ENCODE data around the gene RNF14.
A peak's percentile ranks its signal among the peaks of the same experiment; 100 is the strongest.

RNF14 gene

GRCh38 chr5:141963701-141964100 is 5.2 kb upstream of the RNF14 start:
- DNase-seq (ENCODE audit: low read depth): no peak
- no peak overlapping the region for H3K4me3 ChIP-seq (ENCODE audit: low read length)
- no peak for TF ChIP-seq CTCF (IDR thresholded peaks at IDR 0.05; ENCODE audit: insufficient read depth, low read depth, low read length, missing control alignments)

GRCh38 chr5:141965071-141965470 is 3.8 kb upstream of the RNF14 start:
- H3K4me3 ChIP-seq (ENCODE audit: low read length): no peak overlapping the region
- DNase-seq (ENCODE audit: low read depth): no peak
- TF ChIP-seq CTCF (IDR thresholded peaks at IDR 0.05; ENCODE audit: insufficient read depth, low read depth, low read length, missing control alignments): no peak

GRCh38 chr5:141966275-141966962 is 2.5 kb upstream of the RNF14 start:
- no peak for DNase-seq (ENCODE audit: low read depth)
- no peak for TF ChIP-seq CTCF (IDR thresholded peaks at IDR 0.05; ENCODE audit: insufficient read depth, low read depth, low read length, missing control alignments)
- no peak overlapping the region for H3K4me3 ChIP-seq (ENCODE audit: low read length)

GRCh38 chr5:141966963-141967333 is 2.0 kb upstream of the RNF14 start:
- DNase-seq (ENCODE audit: low read depth): no peak
- no peak overlapping the region for H3K4me3 ChIP-seq (ENCODE audit: low read length)
- no peak for TF ChIP-seq CTCF (IDR thresholded peaks at IDR 0.05; ENCODE audit: insufficient read depth, low read depth, low read length, missing control alignments)

- DNase-seq (ENCODE audit: low read depth): no peak
- no peak for TF ChIP-seq CTCF (IDR thresholded peaks at IDR 0.05; ENCODE audit: insufficient read depth, low read depth, low read length, missing control alignments)
- H3K4me3 ChIP-seq (ENCODE audit: low read length): peak overlapping the region; percentile 88
These were observed 1.2 kb downstream of the RNF14 start for GRCh38 chr5:141969783-141970771.

- TF ChIP-seq CTCF (IDR thresholded peaks at IDR 0.05; ENCODE audit: insufficient read depth, low read depth, low read length, missing control alignments): no peak
- peak; percentile 37 for DNase-seq (ENCODE audit: low read depth)
- no peak overlapping the region for H3K4me3 ChIP-seq (ENCODE audit: low read length)
These were observed 5.1 kb downstream of the RNF14 start for GRCh38 chr5:141973871-141974595.

Data from epithelial cell of esophagus (primary cell).